IMR-90 (cell line): ENCODE measurements around the gene SLC1A5. TPM values are rescaled to one million over a fixed set of nuclear protein-coding genes. Genes with fewer than 3 reads are reported as not detected.

Source experiments
- ATAC-seq: fragments of 200-7000 bp; cut with Tn5 transposase; 2 replicates; pipeline ENCODE4 v1.9.1; 2020; ENCODE audit warnings: low read depth, mild to moderate bottlenecking, moderate library complexity
- BruUV-seq: library from RNA; stranded (reverse); fragments of 400-500 nt; replicated peaks from 2 replicates; lab custom pipeline; 2021; lab: Mats Ljungman, UMichigan
- CTCF ChIA-PET: fragments of 300-600 bp; formaldehyde crosslinking; extraction: SDS; loops from one replicate; lab custom pipeline; 2021; ENCODE audit warnings: antibody characterized with exemption; lab: Yijun Ruan, JAX
- POLR2A ChIA-PET: fragments of 300-600 bp; sonication (Branson Sonifier 250); formaldehyde crosslinking; loops from one replicate; lab custom pipeline; 2022; ENCODE audit warnings: antibody characterized with exemption; ENCODE audit not compliant: unreplicated experiment; lab: Charles Lee
- DNase-seq: peaks from one replicate; pipeline ENCODE4 v3.0.0; 2013
- H2AFZ ChIP-seq: replicated peaks from 2 replicates; pipeline ENCODE3; 2013; ENCODE audit warnings: low read length, mild to moderate bottlenecking; ENCODE audit not compliant: poor library complexity
- H2AK5ac ChIP-seq: 2 replicates; pipeline ENCODE4 v1.6.1; 2013; ENCODE audit warnings: low read depth, low read length, inconsistent platforms
- H2AK9ac ChIP-seq: replicated peaks from 2 replicates; pipeline ENCODE3; 2013; ENCODE audit warnings: mild to moderate bottlenecking, low read depth, low read length, moderate library complexity; ENCODE audit not compliant: poor library complexity
- H2BK120ac ChIP-seq: 2 replicates; pipeline ENCODE4 v1.6.1; 2013; ENCODE audit warnings: low read depth, low read length, inconsistent platforms
- H2BK15ac ChIP-seq: 3 replicates; pipeline ENCODE4 v1.6.1; 2013; ENCODE audit warnings: low read depth, low read length, inconsistent platforms
- H2BK20ac ChIP-seq: 2 replicates; pipeline ENCODE4 v1.6.1; 2013; ENCODE audit warnings: low read depth, mild to moderate bottlenecking, inconsistent platforms, low read length, moderate library complexity
- H2BK5ac ChIP-seq: 2 replicates; pipeline ENCODE4 v1.6.1; 2013; ENCODE audit warnings: mild to moderate bottlenecking, low read depth, low read length, inconsistent platforms; ENCODE audit not compliant: poor library complexity, severe bottlenecking
- H3K14ac ChIP-seq: replicated peaks from 2 replicates; pipeline ENCODE4 v1.6.1; 2013; ENCODE audit warnings: low read depth, low read length, inconsistent platforms
- H3K18ac ChIP-seq: 2 replicates; pipeline ENCODE4 v1.6.1; 2013; ENCODE audit warnings: low read depth, low read length, control low read depth
- H3K23ac ChIP-seq: 2 replicates; pipeline ENCODE4 v1.6.1; 2013; ENCODE audit warnings: low read depth, low read length, inconsistent platforms
- H3K27ac ChIP-seq: 2 replicates; pipeline ENCODE4 v1.5.1; 2013; ENCODE audit warnings: mild to moderate bottlenecking, control low read depth, low read length; ENCODE audit not compliant: insufficient read depth
- H3K27me3 ChIP-seq: 2 replicates; pipeline ENCODE4 v1.6.1; 2013; ENCODE audit warnings: low read length; ENCODE audit not compliant: control insufficient read depth, insufficient read depth
- H3K36me3 ChIP-seq: 2 replicates; pipeline ENCODE4 v1.6.1; 2013; ENCODE audit warnings: low read length, mixed read lengths; ENCODE audit not compliant: control insufficient read depth, insufficient read depth
- H3K4ac ChIP-seq: 2 replicates; pipeline ENCODE4 v1.6.1; 2013; ENCODE audit warnings: low read depth, low read length, inconsistent platforms
- H3K4me1 ChIP-seq: 2 replicates; pipeline ENCODE4 v1.6.1; 2013; ENCODE audit warnings: low read length, mixed read lengths; ENCODE audit not compliant: control insufficient read depth, insufficient read depth
- H3K4me2 ChIP-seq: 2 replicates; pipeline ENCODE4 v1.6.1; 2013; ENCODE audit warnings: low read depth, mild to moderate bottlenecking, control low read depth, low read length, moderate library complexity
- H3K4me3 ChIP-seq: 2 replicates; pipeline ENCODE4 v1.5.1; 2013; ENCODE audit warnings: low read depth, mild to moderate bottlenecking, control low read depth, low read length, moderate library complexity; ENCODE audit not compliant: insufficient read depth
- H3K56ac ChIP-seq: 2 replicates; pipeline ENCODE4 v1.6.1; 2013; ENCODE audit warnings: low read length, inconsistent platforms; ENCODE audit not compliant: insufficient read depth; ENCODE audit errors: extremely low read depth
- H3K79me1 ChIP-seq, 2 experiments: 2 replicates each; pipeline ENCODE4 v1.6.1; 2013; ENCODE audit warnings: low read length in 2 of 2, inconsistent platforms in 1 of 2, low read depth in 1 of 2
- H3K9ac ChIP-seq: 2 replicates; pipeline ENCODE4 v1.6.1; 2013; ENCODE audit warnings: low read depth, low read length, control low read depth
- H3K9me1 ChIP-seq: 2 replicates; pipeline ENCODE4 v1.6.1; 2013; ENCODE audit warnings: low read length, inconsistent platforms; ENCODE audit not compliant: insufficient read depth
- H3K9me3 ChIP-seq: 2 replicates; pipeline ENCODE4 v1.6.1; 2013; ENCODE audit warnings: low read length; ENCODE audit not compliant: control insufficient read depth, insufficient read depth
- H4K20me1 ChIP-seq: 2 replicates; pipeline ENCODE4 v1.6.1; 2013; ENCODE audit warnings: low read length, inconsistent platforms; ENCODE audit not compliant: insufficient read depth
- H4K5ac ChIP-seq: 2 replicates; pipeline ENCODE4 v1.6.1; 2013; ENCODE audit warnings: mild to moderate bottlenecking, low read depth, low read length, control low read depth
- H4K8ac ChIP-seq, 2 experiments: 2 replicates each; pipeline ENCODE4 v1.6.1; 2013; ENCODE audit warnings: low read depth in 2 of 2, low read length in 2 of 2, control low read depth in 1 of 2, inconsistent platforms in 1 of 2
- H4K91ac ChIP-seq: 2 replicates; pipeline ENCODE4 v1.6.1; 2013; ENCODE audit warnings: low read depth, low read length, inconsistent platforms; ENCODE audit not compliant: insufficient read depth
- BHLHE40 ChIP-seq: fragments of 150-350 bp; IDR thresholded peaks from 2 replicates; pipeline ENCODE4 v1.6.1; 2016; ENCODE audit warnings: mild to moderate bottlenecking, low read depth, low read length
- CEBPB ChIP-seq: IDR thresholded peaks from 2 replicates; pipeline ENCODE4 v1.6.1; 2012; ENCODE audit warnings: low read depth, low read length, improper control_type of control experiment
- CHD1 ChIP-seq: IDR thresholded peaks from 2 replicates; pipeline ENCODE4 v1.6.1; 2012; ENCODE audit warnings: low read depth, low read length, improper control_type of control experiment
- ELK1 ChIP-seq: fragments of 150-350 bp; IDR thresholded peaks from 2 replicates; pipeline ENCODE4 v1.6.1; 2016; ENCODE audit warnings: low read depth, mild to moderate bottlenecking, low read length, moderate library complexity, borderline replicate concordance
- FOS ChIP-seq: fragments of 150-350 bp; IDR thresholded peaks from 2 replicates; pipeline ENCODE4 v1.6.1; 2016; ENCODE audit warnings: low read depth, low read length
- MAFK ChIP-seq: IDR thresholded peaks from 2 replicates; pipeline ENCODE4 v1.6.1; 2012; ENCODE audit warnings: low read depth, low read length, improper control_type of control experiment
- MAZ ChIP-seq: IDR thresholded peaks from 2 replicates; pipeline ENCODE4 v1.6.1; 2012; ENCODE audit warnings: low read depth, mild to moderate bottlenecking, low read length, improper control_type of control experiment, moderate library complexity, borderline replicate concordance
- MXI1 ChIP-seq: IDR thresholded peaks from 2 replicates; pipeline ENCODE4 v1.6.1; 2012; ENCODE audit warnings: low read depth, mild to moderate bottlenecking, low read length, moderate library complexity, borderline replicate concordance
- NFE2L2 ChIP-seq: fragments of 150-350 bp; IDR thresholded peaks from 2 replicates; pipeline ENCODE4 v1.6.1; 2016; ENCODE audit warnings: low read depth, mild to moderate bottlenecking, low read length
- POLR2A ChIP-seq: IDR thresholded peaks from 2 replicates; pipeline ENCODE4 v1.6.1; 2012; ENCODE audit warnings: mild to moderate bottlenecking, low read depth, low read length
- RAD21 ChIP-seq: IDR thresholded peaks from 2 replicates; pipeline ENCODE4 v1.6.1; 2012; ENCODE audit warnings: low read length, improper control_type of control experiment
- RCOR1 ChIP-seq: IDR thresholded peaks from 2 replicates; pipeline ENCODE4 v1.6.1; 2012; ENCODE audit warnings: mild to moderate bottlenecking, low read length, improper control_type of control experiment; ENCODE audit not compliant: insufficient replicate concordance
- RFX5 ChIP-seq: IDR thresholded peaks from 2 replicates; pipeline ENCODE4 v1.8.0; 2012; ENCODE audit warnings: low read depth, mild to moderate bottlenecking, low read length, moderate library complexity
- SMC3 ChIP-seq: fragments of 150-350 bp; IDR thresholded peaks from 2 replicates; pipeline ENCODE4 v1.6.1; 2016; ENCODE audit warnings: low read depth, mild to moderate bottlenecking, antibody characterized with exemption, low read length, moderate library complexity
- WGBS, 2 experiments: methylation state at CpG; one replicate each; pipeline versions ENCODE4 v1.1.5 to v1.1.7; 2013; ENCODE audit warnings: missing lambda C conversion rate in 2 of 2; ENCODE audit not compliant: insufficient read length in 1 of 2; ENCODE audit errors: extremely low coverage in 2 of 2; 5-methylcytosine and 5-hydroxymethylcytosine counted together
- dilution Hi-C: fragments of 300-500 bp; cut with HindIII; formaldehyde crosslinking; loops from one replicate; pipeline ENCODE4 v1.14.3; 2018; ENCODE audit warnings: low sequenced_read_pairs; ENCODE audit not compliant: unreplicated experiment
- in situ Hi-C: fragments of 300-500 bp; cut with MboI; formaldehyde crosslinking; loops from 3 replicates; pipeline ENCODE4 v1.14.3; 2019; ENCODE audit warnings: low sequenced_read_pairs, inconsistent platforms, mixed read lengths
- intact Hi-C: fragments of 100-400 bp; cut with micrococcal nuclease; formaldehyde crosslinking; loops from 2 replicates; pipeline ENCODE4 v1.10.0; 2022
- polyA plus RNA-seq, 3 experiments: library from polyadenylated mRNA; depleted of rRNA; stranded (reverse); fragments of >200 nt; gene quantifications; 2 replicates each; pipeline ENCODE4 v1.2.3, GENCODE V29; 2012; ENCODE audit warnings: low replicate concordance in 1 of 3
- total RNA-seq: library from RNA; depleted of rRNA; stranded (reverse); fragments of >200 nt; gene quantifications from 2 replicates; pipeline ENCODE4 v1.2.3, GENCODE V29; 2012
- TF ChIP-seq, protein P1 (sequence below): conservative IDR thresholded peaks from 2 replicates; pipeline ENCODE4 v1.5.1; 2012; ENCODE audit warnings: mild to moderate bottlenecking, low read depth, low read length, improper control_type of control experiment
- TF ChIP-seq, protein P2 (sequence below): fragments of 150-350 bp; IDR thresholded peaks from 2 replicates; pipeline ENCODE4 v1.6.1; 2017; ENCODE audit warnings: mild to moderate bottlenecking, antibody characterized with exemption, low read length, low read depth

SLC1A5 gene
- total and polyA plus RNA-seq, 2 of the 4 experiments (the other 2 are of a cell fraction), result 142 to 171 TPM

- intact Hi-C loops, result no loop called here
- no peak overlapping the region for H3K23ac ChIP-seq
- H4K5ac ChIP-seq, result no peak overlapping the region
- H2BK15ac ChIP-seq, result no peak overlapping the region
- no peaks in the 10 kb centered on the region for H4K20me1 ChIP-seq
- no peak overlapping the region for H3K4me2 ChIP-seq
- no peak overlapping the region for H4K91ac ChIP-seq
- H3K36me3 ChIP-seq, result no peaks in the 10 kb centered on the region
- no peak overlapping the region for H2AK5ac ChIP-seq
- no peak overlapping the region for H2AFZ ChIP-seq
- in situ Hi-C loops, result no loop called here
- no peaks in the 10 kb centered on the region for H3K79me1 ChIP-seq
- no peaks in the 10 kb centered on the region for H3K27me3 ChIP-seq
- no peaks in the 10 kb centered on the region for H3K4me1 ChIP-seq
- dilution Hi-C loops, result no loop called here
- no peak overlapping the region for H2BK5ac ChIP-seq
- H2BK20ac ChIP-seq, result no peak overlapping the region
- H3K56ac ChIP-seq, result no peak overlapping the region
- no peak overlapping the region for H3K4me3 ChIP-seq
- H3K27ac ChIP-seq, result no peak overlapping the region
- H3K9ac ChIP-seq, result no peak overlapping the region
- no peak overlapping the region for H2BK120ac ChIP-seq
- no peaks in the 10 kb centered on the region for H3K9me1 ChIP-seq
- POLR2A ChIA-PET, result no interaction called here
- DNase-seq (no peak), ATAC-seq (no peak)
- no peak overlapping the region for H3K18ac ChIP-seq
- no peak overlapping the region for H4K8ac ChIP-seq
- no peak overlapping the region for H3K14ac ChIP-seq
- TF ChIP-seq RAD21 (no peak), POLR2A (no peak), FOS (no peak), RFX5 (no peak), CEBPB (no peak), RCOR1 (no peak), CHD1 (no peak), MAZ (no peak), NFE2L2 (no peak), MAFK (no peak), MXI1 (no peak), SMC3 (no peak), ELK1 (no peak), BHLHE40 (no peak)
- TF ChIP-seq, protein P1, sequence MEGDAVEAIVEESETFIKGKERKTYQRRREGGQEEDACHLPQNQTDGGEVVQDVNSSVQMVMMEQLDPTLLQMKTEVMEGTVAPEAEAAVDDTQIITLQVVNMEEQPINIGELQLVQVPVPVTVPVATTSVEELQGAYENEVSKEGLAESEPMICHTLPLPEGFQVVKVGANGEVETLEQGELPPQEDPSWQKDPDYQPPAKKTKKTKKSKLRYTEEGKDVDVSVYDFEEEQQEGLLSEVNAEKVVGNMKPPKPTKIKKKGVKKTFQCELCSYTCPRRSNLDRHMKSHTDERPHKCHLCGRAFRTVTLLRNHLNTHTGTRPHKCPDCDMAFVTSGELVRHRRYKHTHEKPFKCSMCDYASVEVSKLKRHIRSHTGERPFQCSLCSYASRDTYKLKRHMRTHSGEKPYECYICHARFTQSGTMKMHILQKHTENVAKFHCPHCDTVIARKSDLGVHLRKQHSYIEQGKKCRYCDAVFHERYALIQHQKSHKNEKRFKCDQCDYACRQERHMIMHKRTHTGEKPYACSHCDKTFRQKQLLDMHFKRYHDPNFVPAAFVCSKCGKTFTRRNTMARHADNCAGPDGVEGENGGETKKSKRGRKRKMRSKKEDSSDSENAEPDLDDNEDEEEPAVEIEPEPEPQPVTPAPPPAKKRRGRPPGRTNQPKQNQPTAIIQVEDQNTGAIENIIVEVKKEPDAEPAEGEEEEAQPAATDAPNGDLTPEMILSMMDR, result no peak
- TF ChIP-seq, protein P2, sequence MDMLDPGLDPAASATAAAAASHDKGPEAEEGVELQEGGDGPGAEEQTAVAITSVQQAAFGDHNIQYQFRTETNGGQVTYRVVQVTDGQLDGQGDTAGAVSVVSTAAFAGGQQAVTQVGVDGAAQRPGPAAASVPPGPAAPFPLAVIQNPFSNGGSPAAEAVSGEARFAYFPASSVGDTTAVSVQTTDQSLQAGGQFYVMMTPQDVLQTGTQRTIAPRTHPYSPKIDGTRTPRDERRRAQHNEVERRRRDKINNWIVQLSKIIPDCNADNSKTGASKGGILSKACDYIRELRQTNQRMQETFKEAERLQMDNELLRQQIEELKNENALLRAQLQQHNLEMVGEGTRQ, result no peak
- CTCF ChIA-PET, result no interaction called here
- no peak overlapping the region for H2AK9ac ChIP-seq
- no peak overlapping the region for H3K4ac ChIP-seq
- BruUV-seq, result no TSS peak
- H3K9me3 ChIP-seq, result no peaks in the 10 kb centered on the region
- WGBS, 2 experiments, result no CpG with 5 or more reads among the region's 6 CpGs
These were observed 34.7 kb upstream of the SLC1A5 start for GRCh38 chr19:46823049-46823448.
